Suprapubic skin (tissue), 4 donors: ENCODE data around the gene REV3L.

Experiments
- POLR2A ChIP-seq, 2 donors: fragments of 450-650 bp; IDR thresholded peaks; one replicate each; pipeline ENCODE4 v1.6.1; 2017; ENCODE audit warnings: antibody characterized with exemption in 2 of 2, mild to moderate bottlenecking in 2 of 2, moderate library complexity in 2 of 2
- POLR2AphosphoS5 ChIP-seq, 3 donors: sonication (generic); formaldehyde crosslinking; IDR thresholded peaks; one replicate each; pipeline ENCODE4 v1.6.1; 2017; ENCODE audit warnings: antibody characterized with exemption in 3 of 3
- TF ChIP-seq, protein P1 (sequence below), 2 donors: fragments of 200-600 bp in 1 of 2; fragments of 450-650 bp in 1 of 2; sonication (generic) in 1 of 2; IDR thresholded peaks; one replicate each; pipeline ENCODE4 v1.5.1; 2016 to 2019; ENCODE audit warnings: antibody characterized with exemption in 2 of 2, mild to moderate bottlenecking in 1 of 2, moderate library complexity in 1 of 2

DNA sequence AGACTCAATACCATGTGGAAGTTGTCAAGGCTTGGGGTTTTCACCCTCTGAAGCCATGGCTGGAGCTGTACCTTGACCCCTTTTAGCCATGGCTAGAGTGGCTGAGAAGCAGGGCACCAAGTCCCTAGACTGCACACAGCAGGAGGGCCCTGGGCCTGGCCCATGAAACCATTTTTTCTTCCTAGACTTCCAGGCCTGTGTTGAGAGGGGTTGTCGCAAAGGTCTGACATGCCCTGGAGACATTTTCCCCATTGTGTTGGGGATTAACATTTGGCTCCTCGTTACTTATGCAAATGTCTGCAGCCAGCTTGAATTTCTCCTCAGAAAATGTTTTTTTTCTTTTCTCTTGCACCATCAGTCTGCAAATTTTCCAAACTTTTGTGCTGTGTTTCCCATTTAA, 199.3 kb downstream of the REV3L start:
- TF ChIP-seq, protein P1, sequence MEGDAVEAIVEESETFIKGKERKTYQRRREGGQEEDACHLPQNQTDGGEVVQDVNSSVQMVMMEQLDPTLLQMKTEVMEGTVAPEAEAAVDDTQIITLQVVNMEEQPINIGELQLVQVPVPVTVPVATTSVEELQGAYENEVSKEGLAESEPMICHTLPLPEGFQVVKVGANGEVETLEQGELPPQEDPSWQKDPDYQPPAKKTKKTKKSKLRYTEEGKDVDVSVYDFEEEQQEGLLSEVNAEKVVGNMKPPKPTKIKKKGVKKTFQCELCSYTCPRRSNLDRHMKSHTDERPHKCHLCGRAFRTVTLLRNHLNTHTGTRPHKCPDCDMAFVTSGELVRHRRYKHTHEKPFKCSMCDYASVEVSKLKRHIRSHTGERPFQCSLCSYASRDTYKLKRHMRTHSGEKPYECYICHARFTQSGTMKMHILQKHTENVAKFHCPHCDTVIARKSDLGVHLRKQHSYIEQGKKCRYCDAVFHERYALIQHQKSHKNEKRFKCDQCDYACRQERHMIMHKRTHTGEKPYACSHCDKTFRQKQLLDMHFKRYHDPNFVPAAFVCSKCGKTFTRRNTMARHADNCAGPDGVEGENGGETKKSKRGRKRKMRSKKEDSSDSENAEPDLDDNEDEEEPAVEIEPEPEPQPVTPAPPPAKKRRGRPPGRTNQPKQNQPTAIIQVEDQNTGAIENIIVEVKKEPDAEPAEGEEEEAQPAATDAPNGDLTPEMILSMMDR (IDR thresholded peaks at IDR 0.05), result no peak
- TF ChIP-seq POLR2AphosphoS5 (IDR thresholded peaks at IDR 0.05), result no peak
- no peak for TF ChIP-seq POLR2A (IDR thresholded peaks at IDR 0.05)
